GM12878 (cell line): ENCODE results near the gene ANK2. TPM values are rescaled to one million over a fixed set of nuclear protein-coding genes. Genes with fewer than 3 reads are reported as not detected.

ENCODE experiments used
- ATAC-seq: fragments of 200-7000 bp; cut with Tn5 transposase; 3 replicates; pipeline ENCODE4 v1.9.1; 2020; ENCODE audit warnings: mild to moderate bottlenecking, moderate library complexity
- BruUV-seq: library from RNA; stranded (reverse); fragments of 400-500 nt; replicated peaks from 2 replicates; lab custom pipeline; 2021; lab: Mats Ljungman, UMichigan
- CTCF ChIA-PET: fragments of 300-600 bp; sonication (Branson Sonifier 250); formaldehyde crosslinking; extraction: SDS; loops from one replicate; lab custom pipeline; 2021; ENCODE audit warnings: inconsistent platforms; lab: Yijun Ruan, JAX
- POLR2A ChIA-PET: fragments of 350-600 bp; formaldehyde crosslinking; extraction: SDS; loops from one replicate; lab custom pipeline; 2021; ENCODE audit warnings: inconsistent platforms; lab: Charles Lee
- RAD21 ChIA-PET: fragments of 300-600 bp; sonication (Branson Sonifier 250); formaldehyde crosslinking; loops from one replicate; lab custom pipeline; 2023; ENCODE audit warnings: antibody characterized with exemption; ENCODE audit not compliant: unreplicated experiment; lab: Charles Lee
- SMC1A ChIA-PET: fragments of 300-600 bp; sonication (Branson Sonifier 250); formaldehyde crosslinking; loops from one replicate; lab custom pipeline; 2023; ENCODE audit not compliant: unreplicated experiment, uncharacterized antibody; lab: Charles Lee
- DNase-seq: peaks from one replicate; pipeline ENCODE4 v3.0.0-alpha.2; 2011; ENCODE audit warnings: low read depth, low spot score
- FAIRE-seq: peaks from 3 replicates; lab custom pipeline; 2011; peaks lifted over from hg19 to GRCh38; lab: Jason Lieb, UNC
- H2AFZ ChIP-seq: 2 replicates; pipeline ENCODE4 v1.6.0; 2011; ENCODE audit warnings: low read depth, low read length, control low read depth; ENCODE audit not compliant: control insufficient read depth
- H3K27ac ChIP-seq: 2 replicates; pipeline ENCODE4 v1.5.1; 2011; ENCODE audit warnings: control low read depth; ENCODE audit not compliant: control insufficient read depth, insufficient read depth
- H3K27me3 ChIP-seq, 2 experiments: replicated peaks in 1 of 2; 2 replicates each; pipeline versions ENCODE4 v1.6.0 to v1.6.1; 2011; ENCODE audit warnings: low read length in 1 of 2; ENCODE audit not compliant: control insufficient read depth in 2 of 2, insufficient read depth in 2 of 2
- H3K36me3 ChIP-seq, 2 experiments: 2 replicates each; pipeline ENCODE4 v1.5.1; 2011; ENCODE audit warnings: low read length in 1 of 2; ENCODE audit not compliant: control insufficient read depth in 2 of 2, insufficient read depth in 2 of 2
- H3K4me1 ChIP-seq: 2 replicates; pipeline ENCODE4 v1.6.1; 2011; ENCODE audit warnings: mild to moderate bottlenecking, low read length, moderate library complexity, mixed read lengths; ENCODE audit not compliant: control insufficient read depth, insufficient read depth
- H3K4me2 ChIP-seq: 2 replicates; pipeline ENCODE4 v1.6.0; 2011; ENCODE audit warnings: control low read depth; ENCODE audit not compliant: control insufficient read depth, insufficient read depth
- H3K4me3 ChIP-seq: fragments of 200-600 bp; sonication (generic); 2 replicates; pipeline ENCODE4 v1.5.1; 2016
- H3K79me2 ChIP-seq: 2 replicates; pipeline ENCODE4 v1.6.0; 2011; ENCODE audit warnings: low read length; ENCODE audit not compliant: control insufficient read depth, insufficient read depth
- H3K9ac ChIP-seq: 2 replicates; pipeline ENCODE4 v1.8.0; 2011; ENCODE audit warnings: low read length, control low read depth, mixed read lengths; ENCODE audit not compliant: control insufficient read depth, insufficient read depth
- H3K9me3 ChIP-seq: replicated peaks from 3 replicates; pipeline ENCODE4 v1.5.1; 2011; ENCODE audit warnings: mild to moderate bottlenecking, low read length; ENCODE audit not compliant: control insufficient read depth, insufficient read depth
- H4K20me1 ChIP-seq: 2 replicates; pipeline ENCODE4 v1.6.0; 2011; ENCODE audit not compliant: control insufficient read depth, insufficient read depth
- BHLHE40 ChIP-seq, 2 experiments: fragments of 450-650 bp in 1 of 2; IDR thresholded peaks; 2 replicates each; pipeline ENCODE4 v1.6.1; 2011 to 2017; ENCODE audit warnings: low read depth in 2 of 2, borderline replicate concordance in 1 of 2, improper control_type of control experiment in 1 of 2, low read length in 1 of 2, mild to moderate bottlenecking in 1 of 2
- CBFB ChIP-seq: IDR thresholded peaks from 2 replicates; pipeline ENCODE4 v1.6.1; 2016; ENCODE audit warnings: antibody characterized with exemption, low read depth
- ESRRA ChIP-seq: IDR thresholded peaks from 2 replicates; pipeline ENCODE4 v1.6.1; 2012; ENCODE audit warnings: mild to moderate bottlenecking, low read length, improper control_type of control experiment
- FOXM1 ChIP-seq: IDR thresholded peaks from 2 replicates; pipeline ENCODE4 v1.6.1; 2012; ENCODE audit warnings: low read depth, mild to moderate bottlenecking, inconsistent platforms, low read length, moderate library complexity
- LARP7 ChIP-seq: fragments of 450-650 bp; IDR thresholded peaks from 2 replicates; pipeline ENCODE4 v1.6.1; 2017; ENCODE audit warnings: mild to moderate bottlenecking
- SMAD1 ChIP-seq: fragments of 450-650 bp; IDR thresholded peaks from 2 replicates; pipeline ENCODE4 v1.6.1; 2018; ENCODE audit warnings: mild to moderate bottlenecking, low read depth; ENCODE audit not compliant: partially characterized antibody
- SREBF2 ChIP-seq: IDR thresholded peaks from 2 replicates; pipeline ENCODE4 v1.6.1; 2012; ENCODE audit warnings: mild to moderate bottlenecking, low read length
- TBL1XR1 ChIP-seq: IDR thresholded peaks from 2 replicates; pipeline ENCODE4 v1.6.1; 2012; ENCODE audit warnings: low read depth, low read length, improper control_type of control experiment
- ZNF274 ChIP-seq: IDR thresholded peaks from one replicate; pipeline ENCODE4 v1.8.0; 2011; ENCODE audit not compliant: insufficient read length, insufficient read depth
- ZNF622 ChIP-seq: fragments of 450-650 bp; IDR thresholded peaks from 2 replicates; pipeline ENCODE4 v1.6.1; 2017; ENCODE audit warnings: mild to moderate bottlenecking, inconsistent platforms
- in situ Hi-C: fragments of 300-500 bp; cut with MboI; formaldehyde crosslinking; loops from 9 replicates; pipeline ENCODE4 v1.14.3; 2018; ENCODE audit warnings: mixed read lengths
- intact Hi-C: fragments of 100-400 bp; cut with micrococcal nuclease; formaldehyde crosslinking; loops from one replicate; pipeline ENCODE4 v1.14.2; 2022; ENCODE audit not compliant: unreplicated experiment
- polyA plus RNA-seq, 11 experiments: library from polyadenylated mRNA; depleted of rRNA in 4 of 11; unstranded in 6 of 11; stranded (reverse) in 5 of 11; fragments of >200 nt; fragmentation: Nextera tagmentation in 4 of 11; fragmentation: Illumina TruSeq in 1 of 11; extraction: Ambion mirVana in 4 of 11; extraction: Trizol in 1 of 11; gene quantifications; 1 replicate in 1 of 11; 2 replicates in 10 of 11; pipeline versions ENCODE4 v1.2.1 to v1.2.3, GENCODE V29; 2011 to 2016; ENCODE audit warnings: inconsistent platforms in 2 of 11, missing spikeins in 2 of 11, low read depth in 1 of 11
- total RNA-seq, 4 experiments: library from RNA; depleted of rRNA in 3 of 4; stranded (reverse); fragments of >200 nt in 3 of 4; fragmentation: Illumina TruSeq in 1 of 4; extraction: Trizol in 1 of 4; gene quantifications; 2 replicates each; pipeline versions ENCODE4 v1.2.1 to v1.2.3, GENCODE V29; 2013 to 2021
- TF ChIP-seq, protein P1 (sequence below): fragments of 450-650 bp; IDR thresholded peaks from 2 replicates; pipeline ENCODE4 v1.6.1; 2014; ENCODE audit warnings: mild to moderate bottlenecking
- TF ChIP-seq, protein P2 (sequence below): fragments of 450-650 bp; IDR thresholded peaks from 2 replicates; pipeline ENCODE4 v1.6.1; 2017; ENCODE audit warnings: mild to moderate bottlenecking, moderate library complexity

Gene ANK2
- total and polyA plus RNA-seq, 10 of the 15 experiments (the other 5 are each of a cell fraction or from before 2014, with no cell fraction given): 1.6 to 13.0 (median 4.1) TPM

DNA sequence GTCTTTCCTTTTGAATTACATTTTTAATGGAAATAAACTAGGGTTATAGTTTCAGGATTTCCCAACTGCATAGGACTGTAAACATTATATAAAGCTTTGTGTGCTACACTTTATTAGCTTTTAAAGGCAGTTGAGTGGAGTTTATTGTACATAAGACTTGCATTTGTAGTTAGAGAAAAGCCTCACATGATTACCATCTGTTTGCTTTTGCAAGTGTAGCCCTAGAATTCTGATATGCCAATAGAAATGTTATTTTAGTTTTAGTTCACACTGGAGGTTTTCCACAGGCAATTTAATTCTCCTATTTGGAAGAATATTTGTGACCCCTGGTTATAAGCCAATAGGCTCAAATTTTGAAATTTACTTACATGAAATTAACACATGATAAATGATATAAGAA lies 41.3 kb upstream of the ANK2 start:
- Histone ChIP-seq H4K20me1 (no peaks in the 10 kb centered on the region), H3K4me2 (no peak overlapping the region), H3K79me2 (no peaks in the 10 kb centered on the region), H3K9me3 (no peaks in the 10 kb centered on the region), H3K4me1 (no peaks in the 10 kb centered on the region), H3K27ac (no peak overlapping the region), H3K4me3 (no peak overlapping the region), H3K9ac (no peak overlapping the region), H3K36me3 (no peaks in the 10 kb centered on the region), H2AFZ (no peak overlapping the region), H3K27me3 (no peaks in the 10 kb centered on the region)
- FAIRE-seq: no peak
- DNase-seq: no peak
- TF ChIP-seq FOXM1: no peak
- no peak for TF ChIP-seq SMAD1
- TF ChIP-seq, protein P1, sequence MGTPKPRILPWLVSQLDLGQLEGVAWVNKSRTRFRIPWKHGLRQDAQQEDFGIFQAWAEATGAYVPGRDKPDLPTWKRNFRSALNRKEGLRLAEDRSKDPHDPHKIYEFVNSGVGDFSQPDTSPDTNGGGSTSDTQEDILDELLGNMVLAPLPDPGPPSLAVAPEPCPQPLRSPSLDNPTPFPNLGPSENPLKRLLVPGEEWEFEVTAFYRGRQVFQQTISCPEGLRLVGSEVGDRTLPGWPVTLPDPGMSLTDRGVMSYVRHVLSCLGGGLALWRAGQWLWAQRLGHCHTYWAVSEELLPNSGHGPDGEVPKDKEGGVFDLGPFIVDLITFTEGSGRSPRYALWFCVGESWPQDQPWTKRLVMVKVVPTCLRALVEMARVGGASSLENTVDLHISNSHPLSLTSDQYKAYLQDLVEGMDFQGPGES: no peak
- no peak for TF ChIP-seq LARP7
- TF ChIP-seq ZNF622: no peak
- no peak for TF ChIP-seq SREBF2
- no peak for TF ChIP-seq ZNF274
- TF ChIP-seq BHLHE40 (IDR thresholded peaks at IDR 0.05; ENCODE audit: borderline replicate concordance in 1 of 2, low read depth in 2 of 2, low read length in 1 of 2): no peak
- TF ChIP-seq, protein P2, sequence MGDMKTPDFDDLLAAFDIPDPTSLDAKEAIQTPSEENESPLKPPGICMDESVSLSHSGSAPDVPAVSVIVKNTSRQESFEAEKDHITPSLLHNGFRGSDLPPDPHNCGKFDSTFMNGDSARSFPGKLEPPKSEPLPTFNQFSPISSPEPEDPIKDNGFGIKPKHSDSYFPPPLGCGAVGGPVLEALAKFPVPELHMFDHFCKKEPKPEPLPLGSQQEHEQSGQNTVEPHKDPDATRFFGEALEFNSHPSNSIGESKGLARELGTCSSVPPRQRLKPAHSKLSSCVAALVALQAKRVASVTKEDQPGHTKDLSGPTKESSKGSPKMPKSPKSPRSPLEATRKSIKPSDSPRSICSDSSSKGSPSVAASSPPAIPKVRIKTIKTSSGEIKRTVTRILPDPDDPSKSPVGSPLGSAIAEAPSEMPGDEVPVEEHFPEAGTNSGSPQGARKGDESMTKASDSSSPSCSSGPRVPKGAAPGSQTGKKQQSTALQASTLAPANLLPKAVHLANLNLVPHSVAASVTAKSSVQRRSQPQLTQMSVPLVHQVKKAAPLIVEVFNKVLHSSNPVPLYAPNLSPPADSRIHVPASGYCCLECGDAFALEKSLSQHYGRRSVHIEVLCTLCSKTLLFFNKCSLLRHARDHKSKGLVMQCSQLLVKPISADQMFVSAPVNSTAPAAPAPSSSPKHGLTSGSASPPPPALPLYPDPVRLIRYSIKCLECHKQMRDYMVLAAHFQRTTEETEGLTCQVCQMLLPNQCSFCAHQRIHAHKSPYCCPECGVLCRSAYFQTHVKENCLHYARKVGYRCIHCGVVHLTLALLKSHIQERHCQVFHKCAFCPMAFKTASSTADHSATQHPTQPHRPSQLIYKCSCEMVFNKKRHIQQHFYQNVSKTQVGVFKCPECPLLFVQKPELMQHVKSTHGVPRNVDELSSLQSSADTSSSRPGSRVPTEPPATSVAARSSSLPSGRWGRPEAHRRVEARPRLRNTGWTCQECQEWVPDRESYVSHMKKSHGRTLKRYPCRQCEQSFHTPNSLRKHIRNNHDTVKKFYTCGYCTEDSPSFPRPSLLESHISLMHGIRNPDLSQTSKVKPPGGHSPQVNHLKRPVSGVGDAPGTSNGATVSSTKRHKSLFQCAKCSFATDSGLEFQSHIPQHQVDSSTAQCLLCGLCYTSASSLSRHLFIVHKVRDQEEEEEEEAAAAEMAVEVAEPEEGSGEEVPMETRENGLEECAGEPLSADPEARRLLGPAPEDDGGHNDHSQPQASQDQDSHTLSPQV: no peak
- no peak for TF ChIP-seq TBL1XR1
- TF ChIP-seq CBFB: no peak
- TF ChIP-seq ESRRA: no peak
- CTCF ChIA-PET: interaction anchor here (0.6 kb wide), 1 partner anchor 10 kb away, joined by 3 read pairs; no protein-coding TSS in a partner anchor
- RAD21 ChIA-PET: interaction anchor here (0.6 kb wide), 1 partner anchor 38 kb away, joined by 4 read pairs; no protein-coding TSS in a partner anchor
- intact Hi-C loops (no loop called here), in situ Hi-C loops (no loop called here)
- POLR2A ChIA-PET: no interaction called here
- ATAC-seq: no peak
- no TSS peak for BruUV-seq
- SMC1A ChIA-PET: no interaction called here
